K562 (cell line): Measurements from ENCODE around the gene ITPRIPL2. TPM values are rescaled to one million over a fixed set of nuclear protein-coding genes. Genes with fewer than 3 reads are reported as not detected.

Experiments
- ARHGAP35 ChIP-seq: fragments of 450-650 bp; IDR thresholded peaks from 2 replicates; pipeline ENCODE4 v1.6.1; 2018; ENCODE audit not compliant: partially characterized antibody
- ATF7 ChIP-seq: fragments of 450-650 bp; IDR thresholded peaks from 2 replicates; pipeline ENCODE4 v1.7.1; 2014; ENCODE audit warnings: mild to moderate bottlenecking, moderate library complexity
- CBFB ChIP-seq: sonication (generic); formaldehyde crosslinking; IDR thresholded peaks from 2 replicates; pipeline ENCODE4 v1.4.0; 2020; ENCODE audit warnings: mild to moderate bottlenecking, missing genetic modification reagents
- CBX3 ChIP-seq, 2 experiments: IDR thresholded peaks; 1 replicate in 1 of 2; 2 replicates in 1 of 2; pipeline ENCODE4 v1.6.1; 2012; ENCODE audit warnings: inconsistent platforms in 2 of 2, low read length in 2 of 2, borderline replicate concordance in 1 of 2, control low read depth in 1 of 2
- CEBPZ ChIP-seq: fragments of 150-350 bp; IDR thresholded peaks from 2 replicates; pipeline ENCODE4 v1.6.1; 2014; ENCODE audit warnings: low read depth, mild to moderate bottlenecking, low read length, borderline replicate concordance
- CREB1 ChIP-seq, 2 experiments: sonication (generic) in 1 of 2; formaldehyde crosslinking in 1 of 2; IDR thresholded peaks; 2 replicates each; pipeline versions ENCODE4 v1.6.1 to v1.8.0; 2012 to 2022; ENCODE audit warnings: inconsistent platforms in 1 of 2, mild to moderate bottlenecking in 1 of 2, missing genetic modification reagents in 1 of 2, moderate library complexity in 1 of 2
- GABPA ChIP-seq: fragments of 200-800 bp; sonication (Bioruptor generic); conservative IDR thresholded peaks from 2 replicates; pipeline ENCODE4 v1.6.1; 2016; ENCODE audit warnings: low read depth, missing genetic modification characterization, missing compliant biosample characterization
- GABPB2 ChIP-seq: fragments of 250-450 bp; sonication (Bioruptor Pico); conservative IDR thresholded peaks from 2 replicates; pipeline ENCODE4 v1.5.1; 2021; ENCODE audit warnings: mild to moderate bottlenecking
- HDAC3 ChIP-seq: fragments of 450-650 bp; IDR thresholded peaks from 2 replicates; pipeline ENCODE4 v1.6.1; 2018; ENCODE audit warnings: borderline replicate concordance, mild to moderate bottlenecking, moderate library complexity; ENCODE audit not compliant: partially characterized antibody
- HDAC8 ChIP-seq: fragments of 450-650 bp; IDR thresholded peaks from 2 replicates; pipeline ENCODE4 v1.6.1; 2016; ENCODE audit warnings: mild to moderate bottlenecking, missing genetic modification characterization, moderate library complexity, missing compliant biosample characterization
- MAFK ChIP-seq: IDR thresholded peaks from 2 replicates; pipeline ENCODE4 v1.6.1; 2011; ENCODE audit warnings: low read length, improper control_type of control experiment
- MECOM ChIP-seq: fragments of 250-450 bp; sonication (Bioruptor Pico); IDR thresholded peaks from 2 replicates; pipeline ENCODE4 v1.8.0; 2022; ENCODE audit warnings: inconsistent platforms
- NFYB ChIP-seq: IDR thresholded peaks from 2 replicates; pipeline ENCODE4 v1.6.1; 2011; ENCODE audit warnings: mild to moderate bottlenecking, moderate library complexity; ENCODE audit not compliant: insufficient read length; ENCODE audit errors: extremely low read depth
- PCBP1 ChIP-seq: fragments of 200-400 bp; formaldehyde crosslinking; IDR thresholded peaks from 2 replicates; pipeline ENCODE4 v1.6.1; 2018; ENCODE audit warnings: mild to moderate bottlenecking, low read depth, low read length; ENCODE audit not compliant: poor library complexity, severe bottlenecking
- RAD21 ChIP-seq, 2 experiments: fragments of 250-450 bp in 1 of 2; fragments of 450-650 bp in 1 of 2; sonication (Bioruptor Pico) in 1 of 2; formaldehyde crosslinking in 1 of 2; IDR thresholded peaks in 1 of 2; conservative IDR thresholded peaks in 1 of 2; 2 replicates each; pipeline versions ENCODE4 v1.4.0 to v1.8.0; 2020 to 2022; ENCODE audit warnings: mild to moderate bottlenecking in 2 of 2, moderate library complexity in 1 of 2
- RBM34 ChIP-seq: fragments of 200-400 bp; formaldehyde crosslinking; IDR thresholded peaks from 2 replicates; pipeline ENCODE4 v1.6.1; 2018; ENCODE audit warnings: low read length, borderline replicate concordance; ENCODE audit not compliant: insufficient read depth
- RBM39 ChIP-seq: fragments of 200-400 bp; formaldehyde crosslinking; optimal IDR thresholded peaks from 2 replicates; pipeline ENCODE3; 2018; ENCODE audit warnings: low read depth, low read length
- SRF ChIP-seq, 2 experiments: fragments of 250-450, 450-650 bp in 1 of 2; sonication (Bioruptor Pico) in 1 of 2; sonication (generic) in 1 of 2; formaldehyde crosslinking; IDR thresholded peaks; 2 replicates each; pipeline versions ENCODE4 v1.5.0 to v1.5.1; 2020 to 2022; ENCODE audit warnings: mild to moderate bottlenecking in 1 of 2, missing genetic modification reagents in 1 of 2
- TAF15 ChIP-seq: fragments of 200-400 bp; formaldehyde crosslinking; IDR thresholded peaks from 2 replicates; pipeline ENCODE4 v1.6.1; 2017; ENCODE audit warnings: mild to moderate bottlenecking, low read depth, low read length, moderate library complexity
- TRIM24 ChIP-seq, 2 experiments: fragments of 450-650 bp; IDR thresholded peaks; 2 replicates each; pipeline ENCODE4 v1.6.1; 2016
- ZBTB17 ChIP-seq: fragments of 450-650 bp; formaldehyde crosslinking; IDR thresholded peaks from 2 replicates; pipeline ENCODE4 v1.4.0; 2020; ENCODE audit warnings: mild to moderate bottlenecking
- ZNF121 ChIP-seq: sonication (generic); formaldehyde crosslinking; conservative IDR thresholded peaks from 2 replicates; pipeline ENCODE4 v1.8.0; 2022; ENCODE audit warnings: missing genetic modification reagents
- ZNF224 ChIP-seq: sonication (generic); formaldehyde crosslinking; IDR thresholded peaks from 2 replicates; pipeline ENCODE4 v1.8.0; 2022; ENCODE audit warnings: mild to moderate bottlenecking, missing genetic modification reagents
- ZNF280A ChIP-seq: fragments of 450-650 bp; IDR thresholded peaks from 2 replicates; pipeline ENCODE4 v1.6.1; 2018; ENCODE audit warnings: mild to moderate bottlenecking, low read depth; ENCODE audit not compliant: partially characterized antibody
- ZNF644 ChIP-seq: fragments of 200-800 bp; sonication (Bioruptor generic); IDR thresholded peaks from 2 replicates; pipeline ENCODE4 v1.6.1; 2016; ENCODE audit warnings: low read depth, missing genetic modification characterization, missing compliant biosample characterization
- ZNF696 ChIP-seq: fragments of 250-450 bp; sonication (Bioruptor Pico); conservative IDR thresholded peaks from 2 replicates; pipeline ENCODE4 v1.4.0; 2020; ENCODE audit warnings: mild to moderate bottlenecking, moderate library complexity
- polyA plus RNA-seq, 8 experiments: library from polyadenylated mRNA; depleted of rRNA in 4 of 8; stranded (reverse) in 5 of 8; unstranded in 3 of 8; fragments of >200 nt; fragmentation: Nextera tagmentation in 2 of 8; fragmentation: Illumina TruSeq in 1 of 8; extraction: Ambion mirVana in 2 of 8; extraction: Trizol in 1 of 8; gene quantifications; 2 replicates each; pipeline versions ENCODE4 v1.2.1 to v1.2.3, GENCODE V29; 2011 to 2014; ENCODE audit warnings: inconsistent platforms in 1 of 8, missing spikeins in 1 of 8
- total RNA-seq, 7 experiments: library from RNA; depleted of rRNA in 6 of 7; stranded (reverse); fragments of >200 nt in 6 of 7; fragmentation: Illumina TruSeq in 2 of 7; extraction: Trizol in 2 of 7; gene quantifications; 2 replicates each; pipeline versions ENCODE4 v1.2.1 to v1.2.3, GENCODE V29; 2011 to 2021; ENCODE audit warnings: low replicate concordance in 1 of 7

The ITPRIPL2 gene
- total and polyA plus RNA-seq, 9 of the 15 experiments (the other 6 are each of a cell fraction or from before 2014, with no cell fraction given), result 0.04 to 2.2 (median 0.58) TPM

- no peak for TF ChIP-seq CEBPZ
- TF ChIP-seq NFYB, result peak; percentile 84
- no peak for TF ChIP-seq HDAC8 (tag)
- no peak for TF ChIP-seq PCBP1
- TF ChIP-seq ZNF696 (CRISPR knock-in tag), result no peak
- TF ChIP-seq TRIM24 (IDR thresholded peaks at IDR 0.05), result peak in 1 of 2 experiments; percentile 35; a peak in 1 of 4 replicates
- TF ChIP-seq GABPB2 (CRISPR knock-in tag), result no peak
- TF ChIP-seq CBFB (CRISPR knock-in tag), result no peak
- no peak for TF ChIP-seq TAF15
- no peak for TF ChIP-seq ZNF644
- no peak for TF ChIP-seq GABPA (tag)
- no peak for TF ChIP-seq HDAC3
- TF ChIP-seq SRF (CRISPR knock-in tag; IDR thresholded peaks at IDR 0.05), result no peak
- no peak for TF ChIP-seq ZBTB17 (CRISPR knock-in tag)
- TF ChIP-seq ZNF121, result no peak
- no peak for TF ChIP-seq CREB1 (IDR thresholded peaks at IDR 0.05)
- no peak for TF ChIP-seq CREB1 (CRISPR knock-in tag; IDR thresholded peaks at IDR 0.05)
- no peak for TF ChIP-seq ARHGAP35
- TF ChIP-seq RAD21 (CRISPR knock-in tag; conservative IDR thresholded peaks at IDR 0.05 in 1 of 2, IDR thresholded peaks at IDR 0.05 in 1 of 2), result no peak
- no peak for TF ChIP-seq ZNF280A
- no peak for TF ChIP-seq MECOM (CRISPR knock-in tag)
- no peak for TF ChIP-seq MAFK
- no peak for TF ChIP-seq RBM34
- peak in 1 of 2 experiments; percentile 88; a peak in 2 of 3 replicates for TF ChIP-seq CBX3 (IDR thresholded peaks at IDR 0.05; ENCODE audit: borderline replicate concordance in 1 of 2, low read length in 2 of 2)
- no peak for TF ChIP-seq ZNF224
- TF ChIP-seq ATF7, result no peak
- no peak for TF ChIP-seq RBM39
Measured at GRCh38 chr16:19126300-19126699, 12.5 kb downstream of the ITPRIPL2 start (continued).
